IMR-90 (cell line): ENCODE results near the gene PTPRQ. TPM values are rescaled to one million over a fixed set of nuclear protein-coding genes. Genes with fewer than 3 reads are reported as not detected.

Experiments
- ATAC-seq: fragments of 200-7000 bp; cut with Tn5 transposase; 2 replicates; pipeline ENCODE4 v1.9.1; 2020; ENCODE audit warnings: low read depth, mild to moderate bottlenecking, moderate library complexity
- BruUV-seq: library from RNA; stranded (reverse); fragments of 400-500 nt; replicated peaks from 2 replicates; lab custom pipeline; 2021; lab: Mats Ljungman, UMichigan
- CTCF ChIA-PET: fragments of 300-600 bp; formaldehyde crosslinking; extraction: SDS; loops from one replicate; lab custom pipeline; 2021; ENCODE audit warnings: antibody characterized with exemption; lab: Yijun Ruan, JAX
- POLR2A ChIA-PET: fragments of 300-600 bp; sonication (Branson Sonifier 250); formaldehyde crosslinking; loops from one replicate; lab custom pipeline; 2022; ENCODE audit warnings: antibody characterized with exemption; ENCODE audit not compliant: unreplicated experiment; lab: Charles Lee
- DNase-seq: peaks from one replicate; pipeline ENCODE4 v3.0.0; 2013
- H2AFZ ChIP-seq: replicated peaks from 2 replicates; pipeline ENCODE3; 2013; ENCODE audit warnings: low read length, mild to moderate bottlenecking; ENCODE audit not compliant: poor library complexity
- H2AK5ac ChIP-seq: 2 replicates; pipeline ENCODE4 v1.6.1; 2013; ENCODE audit warnings: low read depth, low read length, inconsistent platforms
- H2AK9ac ChIP-seq: replicated peaks from 2 replicates; pipeline ENCODE3; 2013; ENCODE audit warnings: mild to moderate bottlenecking, low read depth, low read length, moderate library complexity; ENCODE audit not compliant: poor library complexity
- H2BK120ac ChIP-seq: 2 replicates; pipeline ENCODE4 v1.6.1; 2013; ENCODE audit warnings: low read depth, low read length, inconsistent platforms
- H2BK15ac ChIP-seq: 3 replicates; pipeline ENCODE4 v1.6.1; 2013; ENCODE audit warnings: low read depth, low read length, inconsistent platforms
- H2BK20ac ChIP-seq: 2 replicates; pipeline ENCODE4 v1.6.1; 2013; ENCODE audit warnings: low read depth, mild to moderate bottlenecking, inconsistent platforms, low read length, moderate library complexity
- H2BK5ac ChIP-seq: 2 replicates; pipeline ENCODE4 v1.6.1; 2013; ENCODE audit warnings: mild to moderate bottlenecking, low read depth, low read length, inconsistent platforms; ENCODE audit not compliant: poor library complexity, severe bottlenecking
- H3K14ac ChIP-seq: replicated peaks from 2 replicates; pipeline ENCODE4 v1.6.1; 2013; ENCODE audit warnings: low read depth, low read length, inconsistent platforms
- H3K18ac ChIP-seq: 2 replicates; pipeline ENCODE4 v1.6.1; 2013; ENCODE audit warnings: low read depth, low read length, control low read depth
- H3K23ac ChIP-seq: 2 replicates; pipeline ENCODE4 v1.6.1; 2013; ENCODE audit warnings: low read depth, low read length, inconsistent platforms
- H3K27ac ChIP-seq: 2 replicates; pipeline ENCODE4 v1.5.1; 2013; ENCODE audit warnings: mild to moderate bottlenecking, control low read depth, low read length; ENCODE audit not compliant: insufficient read depth
- H3K27me3 ChIP-seq: 2 replicates; pipeline ENCODE4 v1.6.1; 2013; ENCODE audit warnings: low read length; ENCODE audit not compliant: control insufficient read depth, insufficient read depth
- H3K36me3 ChIP-seq: 2 replicates; pipeline ENCODE4 v1.6.1; 2013; ENCODE audit warnings: low read length, mixed read lengths; ENCODE audit not compliant: control insufficient read depth, insufficient read depth
- H3K4ac ChIP-seq: 2 replicates; pipeline ENCODE4 v1.6.1; 2013; ENCODE audit warnings: low read depth, low read length, inconsistent platforms
- H3K4me1 ChIP-seq: 2 replicates; pipeline ENCODE4 v1.6.1; 2013; ENCODE audit warnings: low read length, mixed read lengths; ENCODE audit not compliant: control insufficient read depth, insufficient read depth
- H3K4me2 ChIP-seq: 2 replicates; pipeline ENCODE4 v1.6.1; 2013; ENCODE audit warnings: low read depth, mild to moderate bottlenecking, control low read depth, low read length, moderate library complexity
- H3K4me3 ChIP-seq: 2 replicates; pipeline ENCODE4 v1.5.1; 2013; ENCODE audit warnings: low read depth, mild to moderate bottlenecking, control low read depth, low read length, moderate library complexity; ENCODE audit not compliant: insufficient read depth
- H3K56ac ChIP-seq: 2 replicates; pipeline ENCODE4 v1.6.1; 2013; ENCODE audit warnings: low read length, inconsistent platforms; ENCODE audit not compliant: insufficient read depth; ENCODE audit errors: extremely low read depth
- H3K79me1 ChIP-seq, 2 experiments: 2 replicates each; pipeline ENCODE4 v1.6.1; 2013; ENCODE audit warnings: low read length in 2 of 2, inconsistent platforms in 1 of 2, low read depth in 1 of 2
- H3K9ac ChIP-seq: 2 replicates; pipeline ENCODE4 v1.6.1; 2013; ENCODE audit warnings: low read depth, low read length, control low read depth
- H3K9me1 ChIP-seq: 2 replicates; pipeline ENCODE4 v1.6.1; 2013; ENCODE audit warnings: low read length, inconsistent platforms; ENCODE audit not compliant: insufficient read depth
- H3K9me3 ChIP-seq: 2 replicates; pipeline ENCODE4 v1.6.1; 2013; ENCODE audit warnings: low read length; ENCODE audit not compliant: control insufficient read depth, insufficient read depth
- H4K20me1 ChIP-seq: 2 replicates; pipeline ENCODE4 v1.6.1; 2013; ENCODE audit warnings: low read length, inconsistent platforms; ENCODE audit not compliant: insufficient read depth
- H4K5ac ChIP-seq: 2 replicates; pipeline ENCODE4 v1.6.1; 2013; ENCODE audit warnings: mild to moderate bottlenecking, low read depth, low read length, control low read depth
- H4K8ac ChIP-seq, 2 experiments: 2 replicates each; pipeline ENCODE4 v1.6.1; 2013; ENCODE audit warnings: low read depth in 2 of 2, low read length in 2 of 2, control low read depth in 1 of 2, inconsistent platforms in 1 of 2
- H4K91ac ChIP-seq: 2 replicates; pipeline ENCODE4 v1.6.1; 2013; ENCODE audit warnings: low read depth, low read length, inconsistent platforms; ENCODE audit not compliant: insufficient read depth
- CHD1 ChIP-seq: IDR thresholded peaks from 2 replicates; pipeline ENCODE4 v1.6.1; 2012; ENCODE audit warnings: low read depth, low read length, improper control_type of control experiment
- FOS ChIP-seq: fragments of 150-350 bp; IDR thresholded peaks from 2 replicates; pipeline ENCODE4 v1.6.1; 2016; ENCODE audit warnings: low read depth, low read length
- MXI1 ChIP-seq: IDR thresholded peaks from 2 replicates; pipeline ENCODE4 v1.6.1; 2012; ENCODE audit warnings: low read depth, mild to moderate bottlenecking, low read length, moderate library complexity, borderline replicate concordance
- NFE2L2 ChIP-seq: fragments of 150-350 bp; IDR thresholded peaks from 2 replicates; pipeline ENCODE4 v1.6.1; 2016; ENCODE audit warnings: low read depth, mild to moderate bottlenecking, low read length
- POLR2A ChIP-seq: IDR thresholded peaks from 2 replicates; pipeline ENCODE4 v1.6.1; 2012; ENCODE audit warnings: mild to moderate bottlenecking, low read depth, low read length
- RCOR1 ChIP-seq: IDR thresholded peaks from 2 replicates; pipeline ENCODE4 v1.6.1; 2012; ENCODE audit warnings: mild to moderate bottlenecking, low read length, improper control_type of control experiment; ENCODE audit not compliant: insufficient replicate concordance
- RFX5 ChIP-seq: IDR thresholded peaks from 2 replicates; pipeline ENCODE4 v1.8.0; 2012; ENCODE audit warnings: low read depth, mild to moderate bottlenecking, low read length, moderate library complexity
- USF2 ChIP-seq: fragments of 150-350 bp; IDR thresholded peaks from 2 replicates; pipeline ENCODE4 v1.6.1; 2017; ENCODE audit warnings: mild to moderate bottlenecking, antibody characterized with exemption, low read length, low read depth
- WGBS, 2 experiments: methylation state at CpG; one replicate each; pipeline versions ENCODE4 v1.1.5 to v1.1.7; 2013; ENCODE audit warnings: missing lambda C conversion rate in 2 of 2; ENCODE audit not compliant: insufficient read length in 1 of 2; ENCODE audit errors: extremely low coverage in 2 of 2; 5-methylcytosine and 5-hydroxymethylcytosine counted together
- dilution Hi-C: fragments of 300-500 bp; cut with HindIII; formaldehyde crosslinking; loops from one replicate; pipeline ENCODE4 v1.14.3; 2018; ENCODE audit warnings: low sequenced_read_pairs; ENCODE audit not compliant: unreplicated experiment
- in situ Hi-C: fragments of 300-500 bp; cut with MboI; formaldehyde crosslinking; loops from 3 replicates; pipeline ENCODE4 v1.14.3; 2019; ENCODE audit warnings: low sequenced_read_pairs, inconsistent platforms, mixed read lengths
- intact Hi-C: fragments of 100-400 bp; cut with micrococcal nuclease; formaldehyde crosslinking; loops from 2 replicates; pipeline ENCODE4 v1.10.0; 2022
- polyA plus RNA-seq, 3 experiments: library from polyadenylated mRNA; depleted of rRNA; stranded (reverse); fragments of >200 nt; gene quantifications; 2 replicates each; pipeline ENCODE4 v1.2.3, GENCODE V29; 2012; ENCODE audit warnings: low replicate concordance in 1 of 3
- total RNA-seq: library from RNA; depleted of rRNA; stranded (reverse); fragments of >200 nt; gene quantifications from 2 replicates; pipeline ENCODE4 v1.2.3, GENCODE V29; 2012

Gene PTPRQ
- total and polyA plus RNA-seq, 2 of the 4 experiments (the other 2 are of a cell fraction) = 0.96 to 1.4 TPM

DNA sequence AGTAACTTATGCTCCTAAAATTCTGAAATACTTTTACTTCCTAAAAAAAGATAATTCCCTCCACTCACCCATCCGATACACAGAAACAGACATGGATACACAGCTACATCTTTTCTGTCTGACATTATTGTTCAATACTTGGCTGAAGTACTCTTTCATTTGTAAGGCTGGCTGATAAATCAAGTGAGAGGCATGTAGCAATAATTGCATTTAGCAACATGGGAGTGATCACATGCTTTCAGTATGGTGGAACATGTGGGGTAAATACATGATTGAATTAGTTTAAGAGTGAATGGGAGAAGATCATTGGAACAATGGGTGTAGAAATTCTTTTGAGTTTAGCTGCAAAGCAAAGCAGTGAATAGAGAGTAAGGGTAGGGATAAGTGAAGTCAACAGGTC, 25.6 kb downstream of the PTPRQ start:
- H2AFZ ChIP-seq = no peak overlapping the region
- H4K8ac ChIP-seq = no peak overlapping the region
- no peaks in the 10 kb centered on the region for H4K20me1 ChIP-seq
- no peak overlapping the region for H3K4me3 ChIP-seq
- no peak overlapping the region for H3K23ac ChIP-seq
- H3K9me3 ChIP-seq = no peaks in the 10 kb centered on the region
- no peak overlapping the region for H2AK5ac ChIP-seq
- TF ChIP-seq USF2 (no peak), NFE2L2 (no peak), CHD1 (no peak), FOS (no peak), RCOR1 (no peak), POLR2A (no peak), RFX5 (no peak), MXI1 (no peak)
- CTCF ChIA-PET = no interaction called here
- DNase-seq (no peak), ATAC-seq (no peak)
- H2BK5ac ChIP-seq = no peak overlapping the region
- H3K27me3 ChIP-seq = no peaks in the 10 kb centered on the region
- no peak overlapping the region for H3K56ac ChIP-seq
- no peak overlapping the region; the same call in 2 of the 3 replicates for H2BK15ac ChIP-seq
- H3K4me2 ChIP-seq = no peak overlapping the region
- no peak overlapping the region for H3K14ac ChIP-seq
- no peak overlapping the region for H3K4ac ChIP-seq
- POLR2A ChIA-PET = no interaction called here
- H3K4me1 ChIP-seq = peaks cover 2% of the 10 kb centered on the region; the same call in 1 of the 2 replicates
- WGBS, 2 experiments = 100% methylated on average over 1 of the region's 1 CpG; no CpG with 5 or more reads in 1 of the 2 experiments
- no peak overlapping the region for H3K18ac ChIP-seq
- no peak overlapping the region for H3K9ac ChIP-seq
- H3K27ac ChIP-seq = no peak overlapping the region
- intact Hi-C loops (loop anchor here (1.0 to 10.0 kb wide), 3 partner anchors 31 to 468 kb away; partner anchors contain the start of gene LIN7A), in situ Hi-C loops (no loop called here), dilution Hi-C loops (no loop called here)
- H2BK120ac ChIP-seq = no peak overlapping the region; the same call in 1 of the 2 replicates
- H3K9me1 ChIP-seq = peaks cover 3% of the 10 kb centered on the region; the same call in 1 of the 2 replicates
- no peak overlapping the region for H4K91ac ChIP-seq
- no peaks in the 10 kb centered on the region for H3K36me3 ChIP-seq
- no peak overlapping the region for H2BK20ac ChIP-seq
- no peaks in the 10 kb centered on the region for H3K79me1 ChIP-seq
- H2AK9ac ChIP-seq = no peak overlapping the region
- H4K5ac ChIP-seq = no peak overlapping the region
- no TSS peak for BruUV-seq
